K562 treated with DMSO at 1 percent for 48 hours (cell line): ENCODE measurements around the gene SPINK4. TPM values are rescaled to one million over a fixed set of nuclear protein-coding genes. Genes with fewer than 3 reads are reported as not detected.

ENCODE experiments used
- total RNA-seq: library from RNA; unstranded; fragments of 300-600 nt; gene quantifications from 2 replicates; pipeline ENCODE4 v1.2.3, GENCODE V29; 2022; ENCODE audit warnings: low replicate concordance; ENCODE audit errors: extremely low read depth

Gene SPINK4, protein sequence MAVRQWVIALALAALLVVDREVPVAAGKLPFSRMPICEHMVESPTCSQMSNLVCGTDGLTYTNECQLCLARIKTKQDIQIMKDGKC
- total RNA-seq: not detected in 2 replicates

DNA sequence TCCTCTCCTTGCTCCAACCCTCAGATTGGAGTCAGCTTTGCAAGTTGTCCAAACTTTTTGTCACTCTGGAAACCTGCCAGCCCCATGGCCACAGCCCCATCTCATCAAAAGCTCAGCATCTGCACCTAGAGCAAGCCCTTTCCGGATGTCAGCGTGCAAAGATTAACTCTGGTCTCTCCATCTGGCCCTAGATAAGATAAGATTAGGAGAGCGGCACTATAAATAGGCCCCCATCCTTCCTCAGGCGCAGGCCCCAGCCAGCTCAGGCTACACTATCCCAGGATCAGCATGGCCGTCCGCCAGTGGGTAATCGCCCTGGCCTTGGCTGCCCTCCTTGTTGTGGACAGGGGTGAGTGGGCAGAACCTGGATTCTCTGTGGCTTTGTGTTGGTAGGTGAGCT is at the start of gene SPINK4:
SPINK4 (plus strand) TSS at position 247 of the 400 bp plus-strand sequence; CDS start at position 289, 42 bp downstream.

DNA sequence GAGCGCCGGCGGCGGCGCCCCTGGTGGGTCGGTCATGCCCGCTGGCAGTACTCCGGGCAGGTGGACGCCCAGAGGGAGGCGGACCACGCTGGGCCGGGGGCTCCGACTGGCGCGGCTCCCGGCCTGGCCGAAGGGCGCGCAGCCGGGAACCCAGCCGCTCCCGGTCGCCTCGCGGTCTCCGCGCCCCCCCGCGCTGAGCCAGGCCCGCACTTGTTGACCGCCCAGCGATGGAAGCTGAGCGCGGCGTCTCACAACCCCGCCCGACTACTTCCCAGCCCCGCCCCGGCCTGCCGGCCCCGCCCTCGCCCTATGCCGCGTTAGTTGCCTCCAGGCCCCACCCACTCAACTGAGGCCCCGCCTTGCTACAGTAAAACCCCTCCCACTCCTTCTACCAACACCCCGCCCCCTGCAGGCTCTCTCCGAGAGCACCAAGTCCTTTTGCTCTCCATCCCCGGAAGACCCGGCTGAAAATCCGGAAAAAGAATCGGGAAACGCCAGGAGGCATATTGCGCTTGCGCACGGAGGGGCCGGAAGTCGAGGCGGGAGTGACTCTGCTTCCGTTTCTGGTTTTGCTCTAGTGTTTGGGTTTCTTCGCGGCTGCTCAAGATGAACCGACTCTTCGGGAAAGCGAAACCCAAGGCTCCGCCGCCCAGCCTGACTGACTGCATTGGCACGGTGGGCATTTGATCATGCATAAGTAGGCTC is 24.7 kb downstream of the SPINK4 start, which contains the start of the genes BAG1 and CHMP5:
BAG1 (minus strand) TSS at position 236 of the 705 bp plus-strand sequence.
CHMP5 (plus strand) TSS at position 577 of the 705 bp plus-strand sequence; CDS start at position 607, 30 bp downstream.

DNA sequence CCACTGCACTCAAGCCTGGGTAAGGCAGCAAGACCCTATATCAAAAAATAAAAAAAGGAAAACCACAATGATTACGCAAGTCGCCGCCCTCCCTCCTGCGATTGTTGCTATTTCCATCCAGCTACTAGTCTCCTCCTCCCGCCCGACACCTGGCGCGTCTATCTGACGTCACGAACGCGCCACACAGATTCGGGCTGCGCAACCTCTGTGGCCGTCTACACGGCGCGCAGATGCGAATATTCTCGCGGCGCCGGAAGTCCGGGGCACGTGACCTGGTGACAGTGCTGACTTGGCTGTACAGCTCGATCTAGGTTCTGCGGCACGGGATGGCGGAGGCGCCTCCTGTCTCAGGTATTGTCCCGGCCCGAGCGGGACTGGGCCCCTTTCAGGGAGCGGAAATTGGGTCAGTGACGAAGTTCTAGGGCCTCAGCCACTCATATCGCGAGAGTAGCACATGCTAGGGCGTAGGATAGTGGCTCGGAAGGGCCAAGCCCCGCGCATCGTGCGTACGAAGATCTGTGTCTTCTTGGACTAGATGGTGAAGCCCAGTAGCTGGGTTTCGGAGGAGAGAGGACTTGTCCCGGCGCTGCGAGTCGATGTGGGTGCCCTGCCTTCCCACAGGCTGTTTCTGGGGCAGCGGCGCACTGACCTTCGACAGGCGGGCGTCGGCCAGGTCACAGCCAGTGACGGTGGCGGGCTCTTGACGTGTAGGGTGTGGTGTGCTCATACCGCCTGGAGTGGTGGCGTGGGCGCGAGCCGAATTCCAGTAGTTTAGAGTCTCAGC is 50.5 kb downstream of the SPINK4 start, which contains the start of gene NFX1:
NFX1 (plus strand) TSS at position 270 of the 784 bp plus-strand sequence; CDS start at position 327, 57 bp downstream.

Other genes starting within 250 kb of the SPINK4 start
- not detected in 2 replicates for gene APTX, start 238.5 kb upstream of the SPINK4 start, total RNA-seq
- not detected in 2 replicates for gene DNAJA1, start 214.9 kb upstream of the SPINK4 start, total RNA-seq
- not detected in 2 replicates for gene SMU1, start 163.5 kb upstream of the SPINK4 start, total RNA-seq
- 85.8 TPM in 1 of 2 replicates, not detected in the other for gene B4GALT1, start 72.8 kb upstream of the SPINK4 start, total RNA-seq
- not detected in 2 replicates for gene BAG1, start 24.5 kb downstream of the SPINK4 start, total RNA-seq
- gene CHMP5, start 24.9 kb downstream of the SPINK4 start, total RNA-seq: not detected in 2 replicates
- gene NFX1, start 50.3 kb downstream of the SPINK4 start, total RNA-seq: not detected in 2 replicates
- gene AQP7, start 162.4 kb downstream of the SPINK4 start, total RNA-seq: not detected in 2 replicates
- not detected in 2 replicates for gene AQP3, start 207.4 kb downstream of the SPINK4 start, total RNA-seq
- not detected in 2 replicates for gene NOL6, start 233.8 kb downstream of the SPINK4 start, total RNA-seq